GM23338 (cell line): ENCODE data around the gene AP1M1. TPM values are rescaled to one million over a fixed set of nuclear protein-coding genes. Genes with fewer than 3 reads are reported as not detected.

Experiments
- CREB1 ChIP-seq: fragments of 250-450 bp; sonication (Bioruptor Pico); IDR thresholded peaks from 2 replicates; pipeline ENCODE4 v1.5.0; 2020; ENCODE audit warnings: low read depth, mild to moderate bottlenecking, moderate library complexity
- EZH2 ChIP-seq: fragments of 200-600 bp; sonication (generic); IDR thresholded peaks from one replicate; pipeline ENCODE4 v1.8.0; 2017; ENCODE audit warnings: antibody characterized with exemption, mild to moderate bottlenecking, low read depth; ENCODE audit not compliant: unreplicated experiment
- JUNB ChIP-seq: IDR thresholded peaks from one replicate; pipeline ENCODE4 v1.6.1; 2016; ENCODE audit warnings: antibody characterized with exemption; ENCODE audit not compliant: unreplicated experiment
- NANOG ChIP-seq: IDR thresholded peaks from 2 replicates; pipeline ENCODE4 v1.6.1; 2016; ENCODE audit warnings: antibody characterized with exemption, borderline replicate concordance
- POLR2AphosphoS5 ChIP-seq: IDR thresholded peaks from 2 replicates; pipeline ENCODE4 v1.6.1; 2016; ENCODE audit warnings: antibody characterized with exemption, low read depth
- ZNF114 ChIP-seq: fragments of 250-450 bp; sonication (Bioruptor Pico); IDR thresholded peaks from 2 replicates; pipeline ENCODE4 v1.5.0; 2020; ENCODE audit warnings: mild to moderate bottlenecking, moderate library complexity
- ZNF331 ChIP-seq: fragments of 250-450 bp; sonication (Bioruptor Pico); IDR thresholded peaks from 2 replicates; pipeline ENCODE4 v1.5.0; 2020; ENCODE audit warnings: low read depth, mild to moderate bottlenecking, moderate library complexity
- polyA plus RNA-seq: library from polyadenylated mRNA; unstranded; fragments of >200 nt; fragmentation: Nextera tagmentation; extraction: Ambion mirVana; gene quantifications from 2 replicates; pipeline ENCODE4 v1.2.1, GENCODE V29; 2016
- total RNA-seq: library from RNA; depleted of rRNA; stranded (reverse); fragments of >200 nt; shearing (Covaris generic); gene quantifications from 2 replicates; pipeline ENCODE4 v1.2.3, GENCODE V29; 2014
- TF ChIP-seq, protein P1 (sequence below): fragments of 250-450 bp; sonication (Bioruptor Pico); IDR thresholded peaks from 2 replicates; pipeline ENCODE4 v1.5.0; 2020; ENCODE audit warnings: mild to moderate bottlenecking, moderate library complexity
- TF ChIP-seq, protein P2 (sequence below): IDR thresholded peaks from 2 replicates; pipeline ENCODE4 v1.6.1; 2016; ENCODE audit warnings: antibody characterized with exemption
- TF ChIP-seq, protein P3 (sequence below): IDR thresholded peaks from one replicate; pipeline ENCODE4 v1.6.1; 2018; ENCODE audit warnings: antibody characterized with exemption; ENCODE audit not compliant: unreplicated experiment

Gene AP1M1
- total and polyA plus RNA-seq, 2 experiments from 2014 or later, result 22.0 to 32.0 TPM

DNA sequence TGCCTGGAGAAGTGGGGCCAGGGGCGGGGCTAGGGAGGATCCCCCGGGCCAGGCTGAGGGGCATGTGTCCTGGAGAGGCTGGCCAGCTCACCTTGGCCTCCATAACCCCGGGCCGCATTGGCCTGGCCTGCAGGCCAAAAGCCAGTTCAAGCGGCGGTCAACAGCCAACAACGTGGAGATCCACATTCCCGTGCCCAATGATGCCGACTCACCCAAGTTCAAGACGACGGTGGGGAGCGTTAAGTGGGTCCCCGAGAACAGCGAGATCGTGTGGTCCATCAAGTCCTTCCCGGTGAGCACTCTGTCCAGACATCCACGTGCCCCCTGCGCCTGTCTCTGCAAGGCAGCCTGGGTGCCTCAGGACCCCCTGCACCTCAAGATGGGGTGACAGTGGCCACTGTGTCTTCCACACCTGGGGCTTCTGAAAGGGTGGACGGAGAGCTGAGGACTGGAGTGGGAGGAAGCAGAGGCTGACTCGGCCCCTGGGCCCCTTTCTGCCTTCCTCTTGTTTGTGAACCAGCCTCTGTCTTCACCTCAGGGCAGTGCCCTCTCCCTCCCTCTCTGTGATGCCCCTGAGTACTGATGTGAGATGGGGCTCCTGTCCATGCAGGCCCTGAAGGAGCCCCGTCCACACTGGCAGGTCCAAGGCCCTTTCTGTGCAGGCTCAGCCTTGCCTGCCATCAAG lies 31.1 kb downstream of the AP1M1 start (continued):
- TF ChIP-seq, protein P1, sequence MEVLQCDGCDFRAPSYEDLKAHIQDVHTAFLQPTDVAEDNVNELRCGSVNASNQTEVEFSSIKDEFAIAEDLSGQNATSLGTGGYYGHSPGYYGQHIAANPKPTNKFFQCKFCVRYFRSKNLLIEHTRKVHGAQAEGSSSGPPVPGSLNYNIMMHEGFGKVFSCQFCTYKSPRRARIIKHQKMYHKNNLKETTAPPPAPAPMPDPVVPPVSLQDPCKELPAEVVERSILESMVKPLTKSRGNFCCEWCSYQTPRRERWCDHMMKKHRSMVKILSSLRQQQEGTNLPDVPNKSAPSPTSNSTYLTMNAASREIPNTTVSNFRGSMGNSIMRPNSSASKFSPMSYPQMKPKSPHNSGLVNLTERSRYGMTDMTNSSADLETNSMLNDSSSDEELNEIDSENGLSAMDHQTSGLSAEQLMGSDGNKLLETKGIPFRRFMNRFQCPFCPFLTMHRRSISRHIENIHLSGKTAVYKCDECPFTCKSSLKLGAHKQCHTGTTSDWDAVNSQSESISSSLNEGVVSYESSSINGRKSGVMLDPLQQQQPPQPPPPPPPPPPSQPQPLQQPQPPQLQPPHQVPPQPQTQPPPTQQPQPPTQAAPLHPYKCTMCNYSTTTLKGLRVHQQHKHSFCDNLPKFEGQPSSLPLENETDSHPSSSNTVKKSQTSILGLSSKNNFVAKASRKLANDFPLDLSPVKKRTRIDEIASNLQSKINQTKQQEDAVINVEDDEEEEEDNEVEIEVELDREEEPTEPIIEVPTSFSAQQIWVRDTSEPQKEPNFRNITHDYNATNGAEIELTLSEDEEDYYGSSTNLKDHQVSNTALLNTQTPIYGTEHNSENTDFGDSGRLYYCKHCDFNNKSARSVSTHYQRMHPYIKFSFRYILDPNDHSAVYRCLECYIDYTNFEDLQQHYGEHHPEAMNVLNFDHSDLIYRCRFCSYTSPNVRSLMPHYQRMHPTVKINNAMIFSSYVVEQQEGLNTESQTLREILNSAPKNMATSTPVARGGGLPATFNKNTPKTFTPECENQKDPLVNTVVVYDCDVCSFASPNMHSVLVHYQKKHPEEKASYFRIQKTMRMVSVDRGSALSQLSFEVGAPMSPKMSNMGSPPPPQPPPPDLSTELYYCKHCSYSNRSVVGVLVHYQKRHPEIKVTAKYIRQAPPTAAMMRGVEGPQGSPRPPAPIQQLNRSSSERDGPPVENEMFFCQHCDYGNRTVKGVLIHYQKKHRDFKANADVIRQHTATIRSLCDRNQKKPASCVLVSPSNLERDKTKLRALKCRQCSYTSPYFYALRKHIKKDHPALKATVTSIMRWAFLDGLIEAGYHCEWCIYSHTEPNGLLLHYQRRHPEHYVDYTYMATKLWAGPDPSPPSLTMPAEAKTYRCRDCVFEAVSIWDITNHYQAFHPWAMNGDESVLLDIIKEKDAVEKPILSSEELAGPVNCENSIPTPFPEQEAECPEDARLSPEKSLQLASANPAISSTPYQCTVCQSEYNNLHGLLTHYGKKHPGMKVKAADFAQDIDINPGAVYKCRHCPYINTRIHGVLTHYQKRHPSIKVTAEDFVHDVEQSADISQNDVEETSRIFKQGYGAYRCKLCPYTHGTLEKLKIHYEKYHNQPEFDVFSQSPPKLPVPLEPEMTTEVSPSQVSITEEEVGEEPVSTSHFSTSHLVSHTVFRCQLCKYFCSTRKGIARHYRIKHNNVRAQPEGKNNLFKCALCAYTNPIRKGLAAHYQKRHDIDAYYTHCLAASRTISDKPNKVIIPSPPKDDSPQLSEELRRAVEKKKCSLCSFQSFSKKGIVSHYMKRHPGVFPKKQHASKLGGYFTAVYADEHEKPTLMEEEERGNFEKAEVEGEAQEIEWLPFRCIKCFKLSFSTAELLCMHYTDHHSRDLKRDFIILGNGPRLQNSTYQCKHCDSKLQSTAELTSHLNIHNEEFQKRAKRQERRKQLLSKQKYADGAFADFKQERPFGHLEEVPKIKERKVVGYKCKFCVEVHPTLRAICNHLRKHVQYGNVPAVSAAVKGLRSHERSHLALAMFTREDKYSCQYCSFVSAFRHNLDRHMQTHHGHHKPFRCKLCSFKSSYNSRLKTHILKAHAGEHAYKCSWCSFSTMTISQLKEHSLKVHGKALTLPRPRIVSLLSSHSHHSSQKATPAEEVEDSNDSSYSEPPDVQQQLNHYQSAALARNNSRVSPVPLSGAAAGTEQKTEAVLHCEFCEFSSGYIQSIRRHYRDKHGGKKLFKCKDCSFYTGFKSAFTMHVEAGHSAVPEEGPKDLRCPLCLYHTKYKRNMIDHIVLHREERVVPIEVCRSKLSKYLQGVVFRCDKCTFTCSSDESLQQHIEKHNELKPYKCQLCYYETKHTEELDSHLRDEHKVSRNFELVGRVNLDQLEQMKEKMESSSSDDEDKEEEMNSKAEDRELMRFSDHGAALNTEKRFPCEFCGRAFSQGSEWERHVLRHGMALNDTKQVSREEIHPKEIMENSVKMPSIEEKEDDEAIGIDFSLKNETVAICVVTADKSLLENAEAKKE (CRISPR knock-in tag), result no peak
- no peak for TF ChIP-seq ZNF114 (CRISPR knock-in tag)
- no peak for TF ChIP-seq NANOG
- TF ChIP-seq ZNF331, result no peak
- TF ChIP-seq, protein P2, sequence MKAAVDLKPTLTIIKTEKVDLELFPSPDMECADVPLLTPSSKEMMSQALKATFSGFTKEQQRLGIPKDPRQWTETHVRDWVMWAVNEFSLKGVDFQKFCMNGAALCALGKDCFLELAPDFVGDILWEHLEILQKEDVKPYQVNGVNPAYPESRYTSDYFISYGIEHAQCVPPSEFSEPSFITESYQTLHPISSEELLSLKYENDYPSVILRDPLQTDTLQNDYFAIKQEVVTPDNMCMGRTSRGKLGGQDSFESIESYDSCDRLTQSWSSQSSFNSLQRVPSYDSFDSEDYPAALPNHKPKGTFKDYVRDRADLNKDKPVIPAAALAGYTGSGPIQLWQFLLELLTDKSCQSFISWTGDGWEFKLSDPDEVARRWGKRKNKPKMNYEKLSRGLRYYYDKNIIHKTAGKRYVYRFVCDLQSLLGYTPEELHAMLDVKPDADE, result no peak
- TF ChIP-seq, protein P3, sequence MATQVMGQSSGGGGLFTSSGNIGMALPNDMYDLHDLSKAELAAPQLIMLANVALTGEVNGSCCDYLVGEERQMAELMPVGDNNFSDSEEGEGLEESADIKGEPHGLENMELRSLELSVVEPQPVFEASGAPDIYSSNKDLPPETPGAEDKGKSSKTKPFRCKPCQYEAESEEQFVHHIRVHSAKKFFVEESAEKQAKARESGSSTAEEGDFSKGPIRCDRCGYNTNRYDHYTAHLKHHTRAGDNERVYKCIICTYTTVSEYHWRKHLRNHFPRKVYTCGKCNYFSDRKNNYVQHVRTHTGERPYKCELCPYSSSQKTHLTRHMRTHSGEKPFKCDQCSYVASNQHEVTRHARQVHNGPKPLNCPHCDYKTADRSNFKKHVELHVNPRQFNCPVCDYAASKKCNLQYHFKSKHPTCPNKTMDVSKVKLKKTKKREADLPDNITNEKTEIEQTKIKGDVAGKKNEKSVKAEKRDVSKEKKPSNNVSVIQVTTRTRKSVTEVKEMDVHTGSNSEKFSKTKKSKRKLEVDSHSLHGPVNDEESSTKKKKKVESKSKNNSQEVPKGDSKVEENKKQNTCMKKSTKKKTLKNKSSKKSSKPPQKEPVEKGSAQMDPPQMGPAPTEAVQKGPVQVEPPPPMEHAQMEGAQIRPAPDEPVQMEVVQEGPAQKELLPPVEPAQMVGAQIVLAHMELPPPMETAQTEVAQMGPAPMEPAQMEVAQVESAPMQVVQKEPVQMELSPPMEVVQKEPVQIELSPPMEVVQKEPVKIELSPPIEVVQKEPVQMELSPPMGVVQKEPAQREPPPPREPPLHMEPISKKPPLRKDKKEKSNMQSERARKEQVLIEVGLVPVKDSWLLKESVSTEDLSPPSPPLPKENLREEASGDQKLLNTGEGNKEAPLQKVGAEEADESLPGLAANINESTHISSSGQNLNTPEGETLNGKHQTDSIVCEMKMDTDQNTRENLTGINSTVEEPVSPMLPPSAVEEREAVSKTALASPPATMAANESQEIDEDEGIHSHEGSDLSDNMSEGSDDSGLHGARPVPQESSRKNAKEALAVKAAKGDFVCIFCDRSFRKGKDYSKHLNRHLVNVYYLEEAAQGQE, result no peak
- TF ChIP-seq CREB1 (CRISPR knock-in tag), result no peak
- no peak for TF ChIP-seq EZH2
- TF ChIP-seq POLR2AphosphoS5, result no peak
- TF ChIP-seq JUNB, result no peak
